NCI-H1092 (cell line): ENCODE data around the gene HVCN1.
"Not testable (repeated sequence)": the region's sequence is repeated elsewhere in the genome, so short reads cannot be mapped to it uniquely, and the experiment has no call there.

Experiments used
- DNase-seq: peaks from one replicate; lab custom pipeline; 2025; lab: John Stamatoyannopoulos, UW

Gene HVCN1

DNA sequence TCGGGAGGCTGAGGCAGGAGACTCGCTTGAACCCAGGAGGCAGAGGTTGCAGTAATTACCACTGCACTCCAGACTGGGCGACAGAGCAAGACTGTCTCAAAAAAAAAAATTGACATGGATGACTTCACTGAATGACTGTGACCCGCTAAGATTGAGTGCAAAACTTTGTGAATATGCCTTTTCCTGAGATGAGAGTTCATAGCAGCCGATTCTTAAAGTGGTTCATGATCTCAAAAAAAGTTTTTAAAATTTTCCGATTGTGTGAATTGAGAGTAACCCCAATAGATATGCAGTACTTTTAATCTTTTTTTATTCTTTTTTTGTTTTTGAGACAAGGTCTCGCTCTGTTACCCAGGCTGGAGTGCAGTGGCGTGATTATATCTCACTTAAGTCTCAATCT, 73.7 kb downstream of the HVCN1 start:
- no peak for DNase-seq

DNA sequence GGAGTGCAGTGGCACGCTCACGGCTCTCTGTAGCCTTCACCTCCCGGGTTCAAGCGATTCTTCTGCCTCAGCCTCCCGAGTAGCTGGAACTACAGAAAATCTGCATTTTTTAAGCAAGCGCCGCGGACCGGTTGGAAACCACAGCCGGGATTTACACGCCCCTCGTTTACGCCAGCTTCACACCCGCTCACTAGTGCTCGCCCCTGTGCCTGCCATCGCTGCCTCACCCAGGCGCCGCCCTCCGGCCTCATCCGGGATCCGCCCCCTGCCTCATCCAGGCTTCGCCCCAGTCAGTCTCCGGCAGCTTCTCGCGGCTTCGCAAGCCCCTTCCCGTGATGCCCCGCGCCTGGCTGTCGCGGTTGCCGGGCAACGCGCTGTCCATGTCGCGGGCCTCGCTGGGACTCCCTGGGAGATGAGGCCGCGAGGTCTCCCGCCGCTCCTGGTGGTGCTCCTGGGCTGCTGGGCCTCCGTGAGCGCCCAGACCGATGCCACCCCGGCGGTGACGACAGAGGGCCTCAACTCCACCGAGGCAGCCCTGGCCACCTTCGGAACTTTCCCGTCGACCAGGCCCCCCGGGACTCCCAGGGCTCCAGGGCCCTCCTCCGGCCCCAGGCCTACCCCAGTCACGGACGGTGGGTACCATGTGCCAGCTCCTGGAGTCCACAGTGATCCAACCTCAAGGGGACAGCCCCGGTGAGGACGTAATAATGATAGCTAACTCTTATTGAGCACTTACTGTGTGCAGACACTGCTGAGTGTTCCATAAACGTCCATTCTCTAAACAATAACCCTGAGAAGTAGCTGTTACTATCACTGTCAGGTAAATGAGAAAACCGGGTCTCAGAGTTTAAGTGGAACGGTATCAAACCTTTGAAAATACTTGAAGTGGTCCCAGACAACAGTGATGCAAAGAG, 74.9 kb downstream of the HVCN1 start, which contains the start of gene TCTN1:
TSS of gene TCTN1 (plus strand) at position 359 of the 914 bp plus-strand sequence. CDS start at position 413, 54 bp downstream.
- peak; percentile 76 for DNase-seq

DNA sequence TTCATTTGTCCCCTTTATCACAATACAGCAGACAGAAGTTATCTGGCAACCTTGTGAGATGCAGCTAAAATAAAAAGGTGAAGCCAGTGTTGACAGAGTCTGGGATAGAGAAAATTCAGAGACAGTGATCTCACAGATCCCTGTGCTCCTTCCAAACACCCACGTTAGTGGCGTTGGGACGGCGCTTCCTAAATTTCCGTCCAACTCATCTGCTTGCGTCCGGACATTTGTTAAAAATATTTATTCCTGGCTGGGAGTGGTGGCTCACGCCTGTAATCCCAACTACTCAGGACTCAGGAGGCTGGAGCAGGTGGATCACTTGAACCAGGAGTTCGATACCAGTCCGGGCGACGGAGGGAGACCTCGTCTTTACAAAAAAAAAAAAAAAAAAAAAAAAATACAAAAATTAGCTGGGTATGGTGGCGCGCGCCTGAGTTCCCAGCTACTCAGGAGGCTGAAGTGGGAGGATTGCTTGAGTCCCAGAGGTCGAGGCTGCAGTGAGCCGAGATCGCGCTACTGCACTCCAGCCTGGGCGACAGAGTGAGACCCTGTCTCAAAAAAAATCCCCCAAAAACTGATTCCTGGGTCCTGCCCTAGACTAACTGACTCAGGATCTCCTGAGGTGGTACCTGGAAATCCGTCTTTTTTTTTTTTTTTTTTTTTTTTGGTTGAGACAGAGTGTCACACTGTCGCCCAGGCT, 75.7 kb downstream of the HVCN1 start:
- no peak for DNase-seq

DNA sequence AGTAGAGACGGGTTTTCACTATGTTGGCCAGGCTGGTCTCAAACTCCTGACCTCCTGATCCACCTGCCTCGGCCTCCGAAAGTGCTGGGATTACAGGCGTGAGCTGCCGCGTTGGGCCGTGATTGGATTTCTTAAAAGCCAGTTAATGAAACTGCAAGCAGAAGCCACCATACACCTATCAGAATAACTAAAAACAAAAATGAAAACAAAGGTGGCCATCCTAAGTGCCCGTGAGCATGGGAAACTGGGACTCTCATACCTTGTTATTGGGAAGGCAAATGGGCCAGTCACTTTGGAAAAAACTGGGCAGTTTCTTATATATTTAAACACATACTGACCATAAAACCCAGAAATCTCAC, 82.7 kb downstream of the HVCN1 start:
- DNase-seq, result no peak

DNA sequence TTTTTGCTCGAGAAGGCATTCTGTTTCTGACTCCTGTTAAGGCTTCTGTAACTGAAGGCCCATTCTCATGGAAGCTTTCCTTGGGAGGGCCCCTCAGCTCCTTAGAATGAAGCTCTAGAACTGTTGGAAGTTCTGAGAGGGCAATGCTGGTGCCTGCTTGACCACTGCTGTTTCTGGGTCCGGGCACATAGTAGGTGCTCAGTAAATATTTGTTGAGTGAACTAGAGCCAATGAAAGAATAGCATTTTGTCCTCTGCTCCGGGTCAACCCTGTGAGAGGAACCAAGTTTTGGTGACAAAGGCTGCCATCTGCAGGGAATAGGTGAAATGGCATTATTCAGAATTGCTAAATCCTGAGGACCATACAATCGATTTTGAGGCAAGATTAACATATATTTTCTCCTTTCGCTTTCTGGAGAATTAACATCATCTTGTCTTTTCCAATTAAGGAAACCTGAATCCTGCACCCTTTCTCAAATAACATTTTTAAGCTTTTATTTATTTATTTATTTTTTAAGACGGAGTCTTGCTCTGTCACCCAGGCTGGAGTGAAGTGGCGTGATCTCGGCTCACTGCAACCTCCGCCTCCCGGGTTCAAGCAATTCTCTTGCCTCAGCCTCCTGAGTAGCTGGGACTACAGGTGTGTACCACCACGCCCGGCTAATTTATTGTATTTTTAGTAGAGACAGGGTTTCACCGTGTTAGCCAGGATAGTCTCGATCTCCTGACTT, 86.7 kb downstream of the HVCN1 start:
- not testable (repeated sequence) for DNase-seq

DNA sequence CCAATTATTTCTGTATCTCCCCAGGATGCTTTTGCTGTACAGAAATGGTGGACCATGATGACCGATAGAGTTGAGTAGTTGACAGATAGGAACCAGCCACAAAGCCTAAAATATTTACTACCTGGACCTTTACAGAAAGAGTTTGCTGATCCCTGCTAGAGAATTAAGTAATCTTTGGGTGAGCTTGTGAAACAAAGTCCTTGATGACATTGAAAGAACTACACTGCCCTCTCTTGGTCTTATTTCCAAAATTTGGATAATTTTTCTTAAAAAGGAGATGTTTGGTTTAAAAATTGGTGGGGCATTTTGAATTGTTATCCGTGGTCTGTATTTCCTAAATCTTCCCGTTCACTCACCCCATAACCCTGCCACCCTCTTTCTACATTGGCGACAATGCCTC, 88.7 kb downstream of the HVCN1 start:
- no peak for DNase-seq

DNA sequence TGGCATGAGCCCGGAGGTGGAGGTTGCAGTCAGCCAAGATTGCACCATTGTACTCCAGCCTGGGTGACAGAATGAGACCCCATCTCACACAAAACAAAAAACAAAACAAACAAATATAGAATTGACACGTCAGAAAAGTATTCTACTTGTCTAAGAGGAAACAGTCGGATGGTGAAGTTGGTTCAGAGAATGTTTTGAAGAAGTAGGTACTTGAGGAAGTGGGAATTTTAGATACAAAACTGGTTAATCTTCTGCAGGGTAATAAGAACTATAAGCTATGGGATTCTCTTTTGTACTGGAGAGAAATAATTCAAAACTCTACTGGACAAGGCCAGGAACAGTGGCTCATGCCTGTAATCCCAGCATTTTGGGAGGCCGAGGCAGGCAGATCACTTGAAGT, 89.6 kb downstream of the HVCN1 start:
- no peak for DNase-seq
